Esophagus muscularis mucosa (tissue), 4 donors: Measurements from ENCODE around the gene RNF19B. TPM values are rescaled to one million over a fixed set of nuclear protein-coding genes. Genes with fewer than 3 reads are reported as not detected.

Experiments used
- DNase-seq: peaks from one replicate; pipeline ENCODE4 v3.0.0-alpha.2; 2017; ENCODE audit errors: extremely low spot score
- H3K27ac ChIP-seq, 4 donors: fragments of 200-600 bp; sonication (generic); replicated peaks in 1 of 4; 1 replicate in 3 of 4; 2 replicates in 1 of 4; pipeline ENCODE4 v1.5.1; 2016 to 2019; ENCODE audit warnings: mild to moderate bottlenecking in 1 of 4
- H3K27me3 ChIP-seq, 4 donors: fragments of 200-600 bp; sonication (generic); one replicate each; pipeline versions ENCODE4 v1.5.1 to v1.6.0; 2016 to 2019
- H3K36me3 ChIP-seq, 4 donors: fragments of 200-600 bp; sonication (generic); one replicate each; pipeline ENCODE4 v1.5.1; 2016 to 2019
- H3K4me1 ChIP-seq, 4 donors: fragments of 200-600 bp; sonication (generic); one replicate each; pipeline ENCODE4 v1.5.1; 2016 to 2019
- H3K4me3 ChIP-seq, 4 donors: fragments of 200-600 bp; sonication (generic); 1 replicate in 2 of 4; 2 replicates in 2 of 4; pipeline ENCODE4 v1.5.1; 2016 to 2019; ENCODE audit warnings: mild to moderate bottlenecking in 4 of 4, moderate library complexity in 1 of 4
- H3K9me3 ChIP-seq, 4 donors: fragments of 200-600 bp; sonication (generic); 1 replicate in 3 of 4; 2 replicates in 1 of 4; pipeline ENCODE4 v1.5.1; 2016 to 2019
- CTCF ChIP-seq, 3 experiments: fragments of 200-600 bp in 2 of 3; fragments of 450-650 bp in 1 of 3; sonication (generic) in 2 of 3; IDR thresholded peaks; one replicate each; pipeline ENCODE4 v1.5.1; 2017 to 2019; ENCODE audit warnings: antibody characterized with exemption in 3 of 3, mild to moderate bottlenecking in 2 of 3, moderate library complexity in 1 of 3
- EP300 ChIP-seq: sonication (generic); formaldehyde crosslinking; IDR thresholded peaks from one replicate; pipeline ENCODE4 v1.6.1; 2017; ENCODE audit warnings: antibody characterized with exemption
- POLR2A ChIP-seq: fragments of 450-650 bp; IDR thresholded peaks from one replicate; pipeline ENCODE4 v1.6.1; 2017; ENCODE audit warnings: antibody characterized with exemption, moderate library complexity, mild to moderate bottlenecking, low read depth
- POLR2AphosphoS5 ChIP-seq, 2 donors: sonication (generic); formaldehyde crosslinking; IDR thresholded peaks; one replicate each; pipeline ENCODE4 v1.6.1; 2017; ENCODE audit warnings: antibody characterized with exemption in 2 of 2
- WGBS: methylation state at CpG from one replicate; pipeline ENCODE4 v1.1.5; 2018; 5-methylcytosine and 5-hydroxymethylcytosine counted together
- intact Hi-C: fragments of 100-400 bp; cut with DNase I; formaldehyde crosslinking; loops from one replicate; pipeline ENCODE4 v1.15.1; 2023
- total RNA-seq, 4 donors: library from RNA; depleted of rRNA; stranded (reverse); fragments of >200 nt; gene quantifications; one replicate each; pipeline versions ENCODE4 v1.1.0 to v1.2.1, GENCODE V29; 2016

RNF19B gene
- total RNA-seq, 4 donors from 2014 or later = 16.2 to 32.3 (median 22.7) TPM

- intact Hi-C loops = no loop called here
Observed at GRCh38 chr1:32927441-32927840, 37.2 kb downstream of the RNF19B start.

GRCh38 chr1:32926562-32926961 is 38.0 kb downstream of the RNF19B start:
- Histone ChIP-seq H3K27me3 (peaks cover 0 to 16% (median 0%) of the 10 kb centered on the region in 4 donors), H3K4me3 (no peak overlapping the region), H3K27ac (no peak overlapping the region), H3K9me3 (no peaks in the 10 kb centered on the region), H3K36me3 (no peaks in the 10 kb centered on the region), H3K4me1 (peaks cover 12 to 18% (median 17%) of the 10 kb centered on the region in 4 donors)
- no peak for DNase-seq
- WGBS = 88% methylated on average over 6 of the region's 6 CpGs
- TF ChIP-seq CTCF (IDR thresholded peaks at IDR 0.05) (no peak), POLR2A (no peak), EP300 (no peak), POLR2AphosphoS5 (IDR thresholded peaks at IDR 0.05) (no peak)
- intact Hi-C loops = no loop called here

More at GRCh38 chr1:32927441-32927840, 37.2 kb downstream of the RNF19B start:
- 96% methylated on average over 2 of the region's 2 CpGs for WGBS
- H3K36me3 ChIP-seq = no peaks in the 10 kb centered on the region
- H3K27me3 ChIP-seq = peaks cover 0 to 16% (median 0%) of the 10 kb centered on the region in 4 donors
- no peak overlapping the region for H3K4me3 ChIP-seq
- H3K4me1 ChIP-seq = peaks cover 12 to 18% (median 17%) of the 10 kb centered on the region in 4 donors
- H3K9me3 ChIP-seq = no peaks in the 10 kb centered on the region
- no peak overlapping the region for H3K27ac ChIP-seq
- DNase-seq = no peak
- TF ChIP-seq CTCF (IDR thresholded peaks at IDR 0.05) = no peak
- no peak for TF ChIP-seq EP300
- TF ChIP-seq POLR2AphosphoS5 (IDR thresholded peaks at IDR 0.05) = no peak
- no peak for TF ChIP-seq POLR2A

GRCh38 chr1:32925403-32926162 is 39.0 kb downstream of the RNF19B start:
- no peaks in the 10 kb centered on the region for H3K9me3 ChIP-seq
- H3K4me1 ChIP-seq = peaks cover 12 to 21% (median 17%) of the 10 kb centered on the region in 4 donors
- H3K27ac ChIP-seq = no peak overlapping the region
- H3K36me3 ChIP-seq = no peaks in the 10 kb centered on the region
- H3K27me3 ChIP-seq = peaks cover 0 to 21% (median 0%) of the 10 kb centered on the region in 4 donors
- peak overlapping the region; percentile 15 to 42 (median 24) for H3K4me3 ChIP-seq
- intact Hi-C loops = no loop called here
- no peak for DNase-seq
- WGBS = 30% methylated on average over 24 of the region's 24 CpGs
- TF ChIP-seq EP300 (no peak), POLR2AphosphoS5 (IDR thresholded peaks at IDR 0.05) (no peak), CTCF (IDR thresholded peaks at IDR 0.05) (no peak), POLR2A (no peak)

GRCh38 chr1:32924881-32925344 is 39.7 kb downstream of the RNF19B start:
- TF ChIP-seq EP300 = no peak
- TF ChIP-seq POLR2AphosphoS5 (IDR thresholded peaks at IDR 0.05) = no peak
- TF ChIP-seq POLR2A = no peak
- no peak for TF ChIP-seq CTCF (IDR thresholded peaks at IDR 0.05)
- intact Hi-C loops = no loop called here
- DNase-seq = no peak
- Histone ChIP-seq H3K27me3 (peaks cover 0 to 27% (median 0%) of the 10 kb centered on the region in 4 donors), H3K9me3 (no peaks in the 10 kb centered on the region), H3K4me3 (peak overlapping the region; percentile 15 to 42 (median 24)), H3K27ac (no peak overlapping the region), H3K36me3 (no peaks in the 10 kb centered on the region), H3K4me1 (peaks cover 12 to 21% (median 17%) of the 10 kb centered on the region in 4 donors)
- WGBS = 21% methylated on average over 30 of the region's 31 CpGs
